GM19455 (cell line): ENCODE data around the gene MAP3K5.
A peak's percentile ranks its signal among the peaks of the same experiment; 100 is the strongest.
"Not testable (repeated sequence)": the region's sequence is repeated elsewhere in the genome, so short reads cannot be mapped to it uniquely, and the experiment has no call there.

Source experiments
- ATAC-seq: cut with Tn5 transposase; IDR thresholded peaks from one replicate; pipeline ENCODE4 v1.9.1; 2021; ENCODE audit not compliant: unreplicated experiment

MAP3K5 gene

GRCh38 chr6:136774228-136775041 is 17.8 kb downstream of the MAP3K5 start:
- no peak for ATAC-seq

GRCh38 chr6:136773473-136773796 is 18.8 kb downstream of the MAP3K5 start:
- no peak for ATAC-seq

- ATAC-seq, result peak; percentile 72
Measured at GRCh38 chr6:136772685-136773472, 19.4 kb downstream of the MAP3K5 start.

- ATAC-seq, result no peak
Measured at GRCh38 chr6:136771306-136771705, 21.0 kb downstream of the MAP3K5 start.

DNA sequence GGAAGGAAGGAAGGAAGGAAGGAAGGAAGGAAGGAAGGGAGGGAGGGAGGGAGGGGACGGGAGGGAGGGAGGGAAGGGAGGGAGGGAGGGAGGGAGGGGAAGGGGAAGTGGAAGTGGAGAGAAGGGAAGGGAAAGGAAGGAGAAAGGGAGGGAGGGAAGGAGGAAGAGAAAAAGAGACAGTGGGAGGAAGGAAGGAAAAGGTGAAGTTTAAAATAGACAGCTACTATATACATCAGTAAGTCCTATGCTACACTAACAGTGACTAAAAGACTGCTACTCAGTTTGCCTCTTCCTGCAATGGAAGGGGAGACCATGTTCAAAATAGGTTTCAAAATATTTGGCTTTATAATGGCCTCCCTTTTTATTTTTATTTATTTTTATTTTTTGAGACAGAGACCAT is 22.5 kb downstream of the MAP3K5 start:
- no peak for ATAC-seq

DNA sequence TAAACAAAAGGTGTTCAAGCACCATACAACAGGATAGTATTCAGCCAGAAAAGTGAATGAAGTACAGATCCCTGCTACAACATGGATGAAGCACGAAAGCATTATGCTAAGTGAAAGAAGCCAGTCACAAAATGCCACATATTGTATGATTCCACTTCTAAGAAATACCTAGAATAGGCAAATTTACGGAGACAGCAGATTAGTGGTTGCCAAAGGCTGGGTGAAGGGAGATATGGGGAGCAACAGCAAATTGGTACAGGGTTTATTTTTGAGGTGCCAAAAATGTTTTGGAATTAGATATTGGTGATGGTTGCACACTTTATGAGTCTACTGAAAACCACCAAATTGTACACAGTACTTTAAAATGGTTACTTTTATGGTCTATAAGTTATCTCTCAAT is 23.2 kb downstream of the MAP3K5 start:
- no peak for ATAC-seq

- ATAC-seq, result no peak
Measured at GRCh38 chr6:136767570-136768309, 24.5 kb downstream of the MAP3K5 start.

GRCh38 chr6:136767103-136767502 is 25.2 kb downstream of the MAP3K5 start:
- ATAC-seq, result no peak

GRCh38 chr6:136766274-136766673 is 26.0 kb downstream of the MAP3K5 start:
- no peak for ATAC-seq

- ATAC-seq, result peak; percentile 55
Measured at GRCh38 chr6:136764517-136764993, 27.7 kb downstream of the MAP3K5 start.

GRCh38 chr6:136763716-136764516 is 28.4 kb downstream of the MAP3K5 start:
- ATAC-seq, result peak; percentile 35

DNA sequence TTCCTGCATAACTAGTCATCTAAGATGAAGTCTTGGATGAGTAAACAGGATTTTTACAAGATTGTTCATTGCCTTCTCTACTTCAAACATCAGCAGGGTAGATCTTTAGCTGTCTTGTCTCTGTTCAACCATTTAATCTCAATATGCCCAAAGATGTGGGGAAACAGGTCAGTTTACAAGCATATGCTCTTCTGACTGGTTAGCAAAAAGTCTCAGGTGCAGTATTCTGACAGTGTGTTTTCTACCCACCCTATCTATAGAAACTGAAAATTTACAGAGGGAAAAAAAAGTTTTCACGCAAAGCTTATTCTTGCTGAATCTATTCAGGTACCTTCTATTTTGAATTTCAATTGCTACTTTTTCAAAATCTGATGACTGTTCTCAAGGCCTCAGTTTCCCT is 29.0 kb downstream of the MAP3K5 start:
- peak; percentile 37 for ATAC-seq

- ATAC-seq, result no peak
Measured at GRCh38 chr6:136762022-136762975, 30.0 kb downstream of the MAP3K5 start.

GRCh38 chr6:136761227-136761922 is 30.9 kb downstream of the MAP3K5 start:
- no peak for ATAC-seq

GRCh38 chr6:136760781-136761180 is 31.5 kb downstream of the MAP3K5 start:
- not testable (repeated sequence) for ATAC-seq

DNA sequence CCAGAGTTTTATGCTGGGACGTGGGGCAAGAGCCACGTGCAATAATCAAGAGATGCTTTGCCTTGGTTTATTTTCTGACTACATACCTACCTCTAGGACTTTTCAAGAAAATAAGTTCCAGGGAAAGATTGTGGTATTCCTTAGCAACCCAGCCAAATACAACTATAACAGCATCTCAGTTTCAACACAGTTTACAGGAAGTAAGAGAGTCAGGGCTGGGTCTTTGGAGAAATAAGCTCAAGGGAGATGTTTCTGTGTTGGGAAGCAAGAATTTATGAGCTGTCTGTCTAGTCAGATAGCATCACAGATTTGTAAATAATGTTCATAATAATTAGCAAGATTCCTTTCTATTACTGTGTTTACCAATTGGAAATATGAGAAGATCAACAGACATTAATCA is 35.1 kb downstream of the MAP3K5 start:
- no peak for ATAC-seq

DNA sequence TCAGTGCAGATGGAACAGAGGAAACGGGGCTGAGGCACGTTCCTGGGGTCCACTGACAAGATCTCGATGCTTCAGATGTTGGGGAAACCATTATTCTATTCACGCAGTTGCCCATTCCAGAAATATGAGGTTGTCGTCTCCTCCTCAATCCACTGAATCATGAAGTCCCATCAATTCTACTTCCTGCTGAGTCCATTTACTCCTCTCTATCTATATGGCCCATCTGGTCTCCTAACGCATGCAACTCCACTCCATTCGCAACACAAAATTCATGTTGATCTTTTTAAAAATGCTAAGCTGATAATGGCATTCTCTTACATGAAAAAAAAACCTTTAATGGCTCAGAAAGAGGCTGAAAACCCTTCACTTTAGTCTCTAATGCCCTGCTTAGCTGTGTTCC is 37.5 kb downstream of the MAP3K5 start:
- no peak for ATAC-seq

DNA sequence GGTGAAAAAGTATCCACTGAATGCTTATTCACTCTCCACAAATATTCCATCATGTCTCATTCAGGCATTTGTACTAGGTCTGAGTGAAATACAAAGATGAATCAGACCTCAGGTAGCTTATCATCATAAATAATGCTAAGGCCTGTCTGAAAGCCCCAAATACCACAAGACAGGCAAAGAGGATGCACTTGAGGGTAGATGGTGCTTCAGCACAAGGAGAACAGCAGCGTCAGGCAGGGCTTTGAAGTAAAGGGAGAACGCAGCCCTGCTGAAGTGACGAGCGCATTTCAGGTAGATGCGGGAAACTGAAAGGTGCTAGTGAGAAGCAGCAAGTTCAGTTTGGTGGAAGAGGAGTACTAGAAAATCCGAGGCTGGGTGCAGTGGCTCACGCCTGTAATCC is 38.7 kb downstream of the MAP3K5 start:
- ATAC-seq, result no peak

GRCh38 chr6:136752554-136752953 is 39.7 kb downstream of the MAP3K5 start:
- ATAC-seq, result no peak
